NCI-H1417 treated with DMSO at 0.1 percent for 48 hours (cell line): Measurements from ENCODE around the gene POLR1D.

Experiments
- DNase-seq: peaks from one replicate; lab custom pipeline; 2025; lab: John Stamatoyannopoulos, UW

The POLR1D gene

DNA sequence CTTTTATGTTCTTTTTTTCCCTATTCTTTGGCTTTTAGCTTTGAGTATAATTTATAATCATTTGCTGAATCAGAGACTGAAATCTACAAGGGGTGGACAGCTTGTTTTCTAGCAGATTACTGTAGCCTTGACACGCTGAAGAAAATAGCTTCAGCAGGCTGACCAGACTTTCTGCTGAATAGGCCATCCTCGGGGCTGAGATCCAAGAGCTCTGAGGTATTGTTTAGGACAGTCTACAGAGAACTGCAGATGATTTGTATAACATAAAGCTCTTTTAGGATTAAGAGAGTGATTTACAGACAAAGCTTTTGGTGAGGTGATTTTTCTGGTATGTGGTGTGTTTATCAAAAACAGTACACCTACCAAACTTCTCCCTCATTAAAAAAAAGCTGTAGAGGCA, 16.8 kb downstream of the POLR1D start:
- no peak for DNase-seq

GRCh38 chr13:27639186-27639585, 17.5 kb downstream of the POLR1D start:
- no peak for DNase-seq

GRCh38 chr13:27641711-27642502, 20.2 kb downstream of the POLR1D start:
- no peak for DNase-seq

- DNase-seq, result no peak
These were observed 21.8 kb downstream of the POLR1D start for GRCh38 chr13:27643334-27644132.

- no peak for DNase-seq
These were observed 22.6 kb downstream of the POLR1D start for GRCh38 chr13:27644302-27644701.

GRCh38 chr13:27650312-27650711, 28.6 kb downstream of the POLR1D start:
- DNase-seq, result no peak

- no peak for DNase-seq
These were observed 32.4 kb downstream of the POLR1D start for GRCh38 chr13:27654059-27654458.

DNA sequence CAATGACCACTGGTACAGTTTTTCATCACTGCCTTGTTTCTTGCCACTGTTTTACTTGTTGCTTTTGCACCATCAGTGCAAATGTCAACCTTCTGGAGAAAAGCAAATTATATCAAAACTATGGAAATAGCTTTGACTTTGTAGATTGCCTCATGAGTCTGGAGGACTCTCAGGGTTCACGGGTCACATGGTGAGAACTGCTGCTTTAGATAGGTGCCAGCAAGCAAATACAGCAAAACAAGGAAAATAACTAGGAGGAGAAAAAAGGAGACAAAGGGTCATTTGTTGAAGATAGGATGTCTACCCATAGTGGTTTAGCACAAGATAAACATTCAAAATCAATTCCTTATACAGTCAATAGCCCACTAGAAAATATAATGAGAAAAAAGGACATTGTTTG, 33.1 kb downstream of the POLR1D start:
- no peak for DNase-seq

DNA sequence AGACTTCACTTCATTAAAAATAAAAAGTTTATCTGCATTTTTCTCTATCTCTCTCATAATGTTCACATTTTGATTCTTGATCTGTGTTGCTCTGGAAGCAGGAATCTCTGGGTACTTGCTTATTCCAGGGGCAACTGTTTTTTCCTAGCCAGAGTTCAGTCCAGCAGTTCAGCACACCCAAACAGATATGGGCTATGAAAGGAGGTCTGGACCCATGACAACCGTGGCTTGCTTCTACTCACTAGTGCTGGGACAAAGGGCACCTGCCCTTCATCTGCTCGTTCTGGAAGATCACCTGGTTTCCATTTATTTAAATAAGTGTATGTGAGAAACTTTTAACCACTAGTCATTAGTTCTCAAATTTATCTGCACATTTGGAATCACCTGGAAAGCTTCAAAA, 36.0 kb downstream of the POLR1D start:
- DNase-seq, result no peak

GRCh38 chr13:27658546-27658945, 36.9 kb downstream of the POLR1D start:
- DNase-seq, result no peak

DNA sequence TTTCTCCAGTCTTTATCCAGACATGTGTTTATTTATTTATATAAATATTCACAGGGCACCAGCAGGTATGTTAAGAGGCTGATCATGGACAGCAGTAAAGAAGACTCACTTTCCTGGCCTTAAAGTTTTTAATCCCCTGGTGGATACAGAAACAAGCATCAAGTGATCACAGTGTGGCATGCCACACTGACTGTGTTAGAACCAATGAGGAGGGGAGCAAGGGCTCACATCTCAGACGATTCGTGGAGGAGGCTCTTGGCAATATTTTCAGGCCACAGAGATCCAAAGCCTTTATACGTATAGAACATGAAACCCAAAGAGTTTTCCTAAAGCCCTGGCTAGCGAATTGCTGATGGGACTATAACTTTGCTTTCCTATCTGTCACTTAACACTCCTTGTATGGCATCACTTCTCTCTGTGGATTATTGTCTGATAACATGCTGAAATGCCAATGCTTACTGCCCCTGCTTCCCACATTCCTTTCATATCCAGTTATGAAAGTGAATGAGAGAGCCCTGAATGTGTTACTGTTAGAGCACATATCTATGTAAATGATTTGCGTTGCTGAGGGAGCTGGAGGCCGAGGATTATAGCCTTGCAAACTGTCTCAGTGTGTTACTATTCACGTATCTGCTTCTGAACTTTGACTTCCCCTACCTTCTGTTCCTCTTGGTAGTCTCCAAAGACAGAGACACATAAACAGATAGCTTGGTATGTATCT, 37.6 kb downstream of the POLR1D start:
- no peak for DNase-seq

DNA sequence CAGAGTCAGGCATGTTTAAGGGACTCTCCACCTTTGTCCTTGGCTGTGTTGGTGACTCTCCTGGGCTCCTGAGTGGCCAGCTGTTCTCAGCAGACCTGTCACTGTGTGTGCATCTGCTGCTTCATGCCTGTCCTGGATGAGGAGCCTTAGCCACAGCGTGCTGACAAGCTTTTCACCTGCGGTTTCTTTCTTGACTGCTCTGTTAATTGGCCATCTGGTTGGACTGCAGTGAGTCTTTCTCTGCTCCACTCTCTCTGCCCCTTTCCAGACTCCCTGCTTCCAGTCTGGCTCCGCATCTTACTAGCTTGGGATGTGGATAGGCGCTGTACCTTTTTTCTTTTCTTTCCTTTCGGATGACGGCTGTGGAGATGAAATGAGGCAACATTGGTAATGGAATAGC, 38.8 kb downstream of the POLR1D start:
- DNase-seq, result no peak

GRCh38 chr13:27661017-27661416, 39.3 kb downstream of the POLR1D start:
- no peak for DNase-seq

DNA sequence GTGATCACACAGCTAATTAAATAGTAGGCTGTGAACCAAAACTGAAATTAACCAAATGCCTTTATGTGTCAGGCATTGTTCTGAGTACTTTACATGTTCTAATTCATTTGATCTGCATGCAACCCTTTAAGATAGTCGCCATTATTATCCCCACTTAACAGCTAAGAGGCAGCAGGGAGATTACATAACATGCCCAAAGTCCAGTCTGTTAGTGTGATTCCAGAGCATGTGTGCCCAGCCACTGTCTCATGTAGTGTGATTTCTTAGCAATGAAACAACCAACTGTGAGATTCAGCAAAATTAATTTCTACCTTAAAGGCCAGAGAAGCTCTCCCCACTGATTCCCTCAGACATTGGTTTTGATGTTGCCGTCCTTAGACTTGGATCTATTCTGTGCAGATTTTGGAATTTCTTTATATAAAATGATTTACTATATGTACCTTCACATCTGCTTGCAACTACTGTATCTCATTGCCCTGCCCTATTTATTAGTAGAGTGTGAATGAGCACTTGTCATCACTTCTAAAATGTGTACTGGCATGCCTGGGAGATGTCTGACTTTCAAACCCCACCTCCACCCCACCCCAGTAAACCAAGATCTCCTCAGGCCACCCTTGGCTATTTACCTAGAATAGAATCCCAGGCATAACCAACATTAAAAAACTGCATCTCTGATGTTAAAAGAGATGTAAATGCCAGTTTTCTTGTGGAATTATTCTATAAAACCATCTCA, 41.2 kb downstream of the POLR1D start:
- DNase-seq, result no peak

DNA sequence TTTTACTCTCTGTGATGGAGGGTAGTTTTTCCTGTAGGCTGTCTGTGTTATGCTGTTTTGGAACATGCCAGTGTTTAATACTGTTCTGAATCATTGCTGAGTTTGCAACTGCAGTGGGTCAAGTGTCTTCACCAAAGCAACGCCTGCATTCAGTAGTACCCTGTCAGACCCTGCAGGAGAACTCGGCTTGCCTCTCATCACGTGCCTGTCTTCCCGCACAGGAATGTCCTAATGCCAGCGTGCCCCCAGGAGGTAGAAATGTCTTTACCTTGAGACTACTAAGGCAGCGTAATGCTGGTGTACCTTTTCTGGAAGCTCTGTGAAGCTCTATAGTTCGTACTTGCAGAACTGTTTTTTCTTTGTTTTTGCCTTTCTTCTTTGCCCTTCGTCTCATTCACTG, 42.3 kb downstream of the POLR1D start:
- DNase-seq, result no peak

DNA sequence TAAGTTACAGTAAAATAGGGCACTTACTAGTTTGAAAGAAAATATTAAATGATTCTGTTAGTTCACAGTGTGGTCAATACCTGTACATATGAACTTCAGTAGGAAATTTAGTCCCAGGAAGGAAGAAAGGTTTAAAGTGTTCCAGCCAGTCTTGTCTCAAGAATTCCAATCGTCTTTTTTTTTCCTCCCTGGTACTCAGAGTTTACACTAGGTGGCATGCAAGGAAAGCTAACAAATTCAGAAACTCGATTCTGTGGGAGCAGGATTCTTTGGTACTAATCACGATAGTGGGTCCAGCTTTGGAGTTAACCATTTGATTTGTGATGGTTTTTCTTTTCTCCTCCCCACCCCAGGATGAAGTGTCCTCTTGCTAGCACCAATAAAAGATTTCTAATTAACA, 43.6 kb downstream of the POLR1D start:
- no peak for DNase-seq

DNA sequence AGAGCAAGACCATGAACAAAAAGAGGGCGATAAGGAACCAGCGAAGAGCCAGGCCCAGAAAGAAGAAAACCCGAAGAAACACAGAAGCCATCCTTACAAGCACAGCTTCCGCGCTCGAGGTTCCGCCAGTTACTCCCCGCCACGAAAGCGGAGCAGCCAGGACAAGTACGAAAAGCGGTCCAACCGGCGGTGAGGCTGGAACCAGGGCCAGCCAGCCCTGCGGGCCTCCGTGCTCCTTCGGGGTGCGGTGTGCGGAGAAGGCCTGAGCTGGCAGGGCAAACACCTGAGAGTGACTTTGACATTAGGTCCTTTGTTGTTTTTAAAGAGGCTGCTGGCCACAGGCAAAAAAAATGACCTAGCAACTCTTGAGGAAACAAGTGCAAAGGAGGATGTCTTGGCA, 44.1 kb downstream of the POLR1D start:
- no peak for DNase-seq

DNA sequence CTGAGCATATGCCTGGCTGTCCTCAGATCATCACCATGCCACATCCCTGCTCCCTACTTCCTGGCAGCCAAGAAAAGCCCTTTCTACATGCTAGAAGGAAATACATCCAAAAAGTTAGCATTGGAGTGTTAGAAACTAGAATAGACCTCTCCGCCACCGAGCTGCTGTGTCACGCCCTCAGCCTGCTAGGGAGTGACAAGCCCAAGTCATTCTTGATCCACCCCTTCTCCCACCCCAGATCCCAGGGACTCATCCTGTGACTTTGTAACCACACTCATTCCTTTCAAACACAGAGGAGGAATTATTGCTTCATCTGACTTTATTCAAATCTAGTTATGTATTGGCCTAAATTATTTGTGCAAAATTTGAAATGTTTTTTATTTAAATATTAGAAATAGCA, 45.3 kb downstream of the POLR1D start:
- no peak for DNase-seq

DNA sequence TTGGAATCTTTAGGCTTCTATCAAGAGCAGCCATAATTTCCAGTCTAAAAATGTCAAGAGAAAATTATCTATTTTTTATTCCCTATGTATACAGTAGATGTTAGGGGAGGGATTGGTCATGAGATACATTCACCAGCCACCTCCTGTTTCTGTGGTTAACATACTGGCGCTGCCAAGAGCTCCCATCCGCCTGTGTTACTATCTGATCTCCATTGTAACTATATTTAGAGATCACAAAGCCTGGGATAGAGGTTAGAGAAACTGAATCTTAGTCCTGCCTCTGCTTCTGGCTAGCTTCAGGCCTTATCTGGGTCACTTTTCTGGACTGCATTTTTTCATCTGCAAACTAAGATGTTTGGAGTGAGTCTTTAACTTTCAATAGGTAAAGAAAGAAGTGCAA, 46.3 kb downstream of the POLR1D start:
- DNase-seq, result no peak

- no peak for DNase-seq
These were observed 49.2 kb downstream of the POLR1D start for GRCh38 chr13:27670861-27671260.

DNA sequence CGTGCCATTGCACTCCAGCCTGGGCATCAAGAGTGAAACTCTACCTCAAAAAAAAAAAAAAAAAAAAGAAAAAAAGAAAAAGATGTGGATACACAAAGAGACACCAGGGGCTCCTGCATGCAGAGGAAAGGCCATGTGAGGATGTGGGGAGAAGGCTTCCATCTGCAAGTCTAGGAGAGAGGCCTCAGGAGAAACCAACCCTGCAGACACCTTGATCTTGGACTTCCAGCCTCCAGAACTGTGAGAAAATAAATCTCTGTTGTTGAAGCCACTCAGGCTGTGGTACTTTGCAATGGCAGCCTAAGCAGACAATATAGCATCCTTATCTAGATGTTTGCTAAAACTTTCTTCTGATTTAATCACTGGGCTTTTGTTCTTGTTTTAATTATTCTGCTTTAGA, 50.3 kb downstream of the POLR1D start:
- no peak for DNase-seq
